ENCODE data around the gene MICU1. TPM values are rescaled to one million over a fixed set of nuclear protein-coding genes. Genes with fewer than 3 reads are reported as not detected.

MICU1 gene
- total RNA-seq, 1 donor from 2014 or later, result 57.9 TPM

- H3K27ac ChIP-seq (ENCODE audit: low read depth, low read length), result peak overlapping the region; percentile 73
- no peaks in the 10 kb centered on the region for H3K27me3 ChIP-seq (ENCODE audit: control insufficient read depth in 3 of 3, insufficient read depth in 3 of 3, low read length in 3 of 3)
- H3K9ac ChIP-seq (ENCODE audit: low read depth in 1 of 3, low read length in 3 of 3), result peak overlapping the region in 1 of 3 donors; percentile 10
- H3K4me3 ChIP-seq (ENCODE audit: low read length in 3 of 3), result peak overlapping the region; percentile 2 to 30 (median 24)
- no peaks in the 10 kb centered on the region for H3K36me3 ChIP-seq (ENCODE audit: control insufficient read depth in 3 of 3, insufficient read depth in 3 of 3, low read length in 3 of 3)
- H3K9me3 ChIP-seq (ENCODE audit: control insufficient read depth in 3 of 3, low read length in 3 of 3), result no peaks in the 10 kb centered on the region
- H3K4me1 ChIP-seq (ENCODE audit: control insufficient read depth in 3 of 3, insufficient read depth in 3 of 3, low read length in 3 of 3), result peaks cover 7 to 17% (median 9%) of the 10 kb centered on the region in 3 donors
Observed at GRCh38 chr10:72637398-72637857, 11.5 kb upstream of the MICU1 start.

GRCh38 chr10:72630144-72630543 lies 4.3 kb upstream of the MICU1 start:
- Histone ChIP-seq H3K9me3 (ENCODE audit: control insufficient read depth in 3 of 3, low read length in 3 of 3) (no peaks in the 10 kb centered on the region), H3K36me3 (ENCODE audit: control insufficient read depth in 3 of 3, insufficient read depth in 3 of 3, low read length in 3 of 3) (no peaks in the 10 kb centered on the region), H3K27me3 (ENCODE audit: control insufficient read depth in 3 of 3, insufficient read depth in 3 of 3, low read length in 3 of 3) (no peaks in the 10 kb centered on the region), H3K27ac (ENCODE audit: low read depth, low read length) (peak overlapping the region; percentile 16), H3K4me3 (ENCODE audit: low read length in 3 of 3) (no peak overlapping the region), H3K4me1 (ENCODE audit: control insufficient read depth in 3 of 3, insufficient read depth in 3 of 3, low read length in 3 of 3) (peaks cover 3% of the 10 kb centered on the region in 3 donors), H3K9ac (ENCODE audit: low read depth in 1 of 3, low read length in 3 of 3) (no peak overlapping the region)

- Histone ChIP-seq H3K27me3 (ENCODE audit: control insufficient read depth in 3 of 3, insufficient read depth in 3 of 3, low read length in 3 of 3) (no peaks in the 10 kb centered on the region), H3K27ac (ENCODE audit: low read depth, low read length) (peak overlapping the region; percentile 94), H3K4me1 (ENCODE audit: control insufficient read depth in 3 of 3, insufficient read depth in 3 of 3, low read length in 3 of 3) (peaks cover 8 to 17% (median 13%) of the 10 kb centered on the region in 3 donors), H3K36me3 (ENCODE audit: control insufficient read depth in 3 of 3, insufficient read depth in 3 of 3, low read length in 3 of 3) (no peaks in the 10 kb centered on the region), H3K9ac (ENCODE audit: low read depth in 1 of 3, low read length in 3 of 3) (peak overlapping the region; percentile 73 to 78 (median 75)), H3K9me3 (ENCODE audit: control insufficient read depth in 3 of 3, low read length in 3 of 3) (no peaks in the 10 kb centered on the region), H3K4me3 (ENCODE audit: low read length in 3 of 3) (peak overlapping the region; percentile 97 to 100 (median 99))
Observed at GRCh38 chr10:72626444-72626754, 520 bp upstream of the MICU1 start.

GRCh38 chr10:72625276-72625607 lies 637 bp downstream of the MICU1 start:
- Histone ChIP-seq H3K27ac (ENCODE audit: low read depth, low read length) (peak overlapping the region; percentile 94), H3K4me3 (ENCODE audit: low read length in 3 of 3) (peak overlapping the region; percentile 97 to 100 (median 99)), H3K9me3 (ENCODE audit: control insufficient read depth in 3 of 3, low read length in 3 of 3) (no peaks in the 10 kb centered on the region), H3K36me3 (ENCODE audit: control insufficient read depth in 3 of 3, insufficient read depth in 3 of 3, low read length in 3 of 3) (peaks cover 0 to 3% (median 0%) of the 10 kb centered on the region in 3 donors), H3K4me1 (ENCODE audit: control insufficient read depth in 3 of 3, insufficient read depth in 3 of 3, low read length in 3 of 3) (peaks cover 5 to 17% (median 13%) of the 10 kb centered on the region in 3 donors), H3K27me3 (ENCODE audit: control insufficient read depth in 3 of 3, insufficient read depth in 3 of 3, low read length in 3 of 3) (no peaks in the 10 kb centered on the region), H3K9ac (ENCODE audit: low read depth in 1 of 3, low read length in 3 of 3) (peak overlapping the region; percentile 86 to 96 (median 94))

GRCh38 chr10:72622271-72622670 lies 3.6 kb downstream of the MICU1 start:
- Histone ChIP-seq H3K36me3 (ENCODE audit: control insufficient read depth in 3 of 3, insufficient read depth in 3 of 3, low read length in 3 of 3) (peaks cover 0 to 3% (median 0%) of the 10 kb centered on the region in 3 donors), H3K9me3 (ENCODE audit: control insufficient read depth in 3 of 3, low read length in 3 of 3) (no peaks in the 10 kb centered on the region), H3K27me3 (ENCODE audit: control insufficient read depth in 3 of 3, insufficient read depth in 3 of 3, low read length in 3 of 3) (no peaks in the 10 kb centered on the region), H3K9ac (ENCODE audit: low read depth in 1 of 3, low read length in 3 of 3) (no peak overlapping the region), H3K4me1 (ENCODE audit: control insufficient read depth in 3 of 3, insufficient read depth in 3 of 3, low read length in 3 of 3) (peaks cover 5 to 17% (median 13%) of the 10 kb centered on the region in 3 donors), H3K27ac (ENCODE audit: low read depth, low read length) (no peak overlapping the region), H3K4me3 (ENCODE audit: low read length in 3 of 3) (no peak overlapping the region)

- no peaks in the 10 kb centered on the region for H3K9me3 ChIP-seq (ENCODE audit: control insufficient read depth in 3 of 3, low read length in 3 of 3)
- H3K36me3 ChIP-seq (ENCODE audit: control insufficient read depth in 3 of 3, insufficient read depth in 3 of 3, low read length in 3 of 3), result peaks cover 0 to 3% (median 0%) of the 10 kb centered on the region in 3 donors
- no peaks in the 10 kb centered on the region for H3K27me3 ChIP-seq (ENCODE audit: control insufficient read depth in 3 of 3, insufficient read depth in 3 of 3, low read length in 3 of 3)
- H3K9ac ChIP-seq (ENCODE audit: low read depth in 1 of 3, low read length in 3 of 3), result peak overlapping the region in 1 of 3 donors; percentile 43
- peaks cover 4 to 9% (median 6%) of the 10 kb centered on the region in 3 donors for H3K4me1 ChIP-seq (ENCODE audit: control insufficient read depth in 3 of 3, insufficient read depth in 3 of 3, low read length in 3 of 3)
- H3K4me3 ChIP-seq (ENCODE audit: low read length in 3 of 3), result no peak overlapping the region
- H3K27ac ChIP-seq (ENCODE audit: low read depth, low read length), result no peak overlapping the region
Observed at GRCh38 chr10:72616716-72617115, 9.2 kb downstream of the MICU1 start.

GRCh38 chr10:72615970-72616369 lies 9.9 kb downstream of the MICU1 start:
- H3K27ac ChIP-seq (ENCODE audit: low read depth, low read length), result no peak overlapping the region
- H3K36me3 ChIP-seq (ENCODE audit: control insufficient read depth in 3 of 3, insufficient read depth in 3 of 3, low read length in 3 of 3), result peaks cover 0 to 3% (median 0%) of the 10 kb centered on the region in 3 donors

GRCh38 chr10:72612203-72612826 lies 13.6 kb downstream of the MICU1 start:
- Histone ChIP-seq H3K27me3 (ENCODE audit: control insufficient read depth in 3 of 3, insufficient read depth in 3 of 3, low read length in 3 of 3) (no peaks in the 10 kb centered on the region), H3K36me3 (ENCODE audit: control insufficient read depth in 3 of 3, insufficient read depth in 3 of 3, low read length in 3 of 3) (no peaks in the 10 kb centered on the region), H3K27ac (ENCODE audit: low read depth, low read length) (no peak overlapping the region), H3K4me3 (ENCODE audit: low read length in 3 of 3) (no peak overlapping the region), H3K4me1 (ENCODE audit: control insufficient read depth in 3 of 3, insufficient read depth in 3 of 3, low read length in 3 of 3) (peaks cover 4 to 9% (median 9%) of the 10 kb centered on the region in 3 donors), H3K9ac (ENCODE audit: low read depth in 1 of 3, low read length in 3 of 3) (peak overlapping the region in 1 of 3 donors; percentile 5), H3K9me3 (ENCODE audit: control insufficient read depth in 3 of 3, low read length in 3 of 3) (no peaks in the 10 kb centered on the region)

More at GRCh38 chr10:72615970-72616369, 9.9 kb downstream of the MICU1 start:
- H3K4me1 ChIP-seq (ENCODE audit: control insufficient read depth in 3 of 3, insufficient read depth in 3 of 3, low read length in 3 of 3), result peaks cover 4 to 9% (median 9%) of the 10 kb centered on the region in 3 donors
- H3K9me3 ChIP-seq (ENCODE audit: control insufficient read depth in 3 of 3, low read length in 3 of 3), result no peaks in the 10 kb centered on the region
- no peak overlapping the region for H3K9ac ChIP-seq (ENCODE audit: low read depth in 1 of 3, low read length in 3 of 3)
- no peaks in the 10 kb centered on the region for H3K27me3 ChIP-seq (ENCODE audit: control insufficient read depth in 3 of 3, insufficient read depth in 3 of 3, low read length in 3 of 3)
- no peak overlapping the region for H3K4me3 ChIP-seq (ENCODE audit: low read length in 3 of 3)

- Histone ChIP-seq H3K9me3 (ENCODE audit: control insufficient read depth in 3 of 3, low read length in 3 of 3) (no peaks in the 10 kb centered on the region), H3K4me3 (ENCODE audit: low read length in 3 of 3) (no peak overlapping the region)
Observed at GRCh38 chr10:72611783-72612182, 14.1 kb downstream of the MICU1 start.

GRCh38 chr10:72610466-72610865 lies 15.4 kb downstream of the MICU1 start:
- H3K4me3 ChIP-seq (ENCODE audit: low read length in 3 of 3), result no peak overlapping the region
- H3K27me3 ChIP-seq (ENCODE audit: control insufficient read depth in 3 of 3, insufficient read depth in 3 of 3, low read length in 3 of 3), result no peaks in the 10 kb centered on the region
- peaks cover 4 to 6% (median 6%) of the 10 kb centered on the region in 3 donors for H3K4me1 ChIP-seq (ENCODE audit: control insufficient read depth in 3 of 3, insufficient read depth in 3 of 3, low read length in 3 of 3)
- H3K36me3 ChIP-seq (ENCODE audit: control insufficient read depth in 3 of 3, insufficient read depth in 3 of 3, low read length in 3 of 3), result no peaks in the 10 kb centered on the region
- no peak overlapping the region for H3K9ac ChIP-seq (ENCODE audit: low read depth in 1 of 3, low read length in 3 of 3)
- H3K27ac ChIP-seq (ENCODE audit: low read depth, low read length), result no peak overlapping the region
- no peaks in the 10 kb centered on the region for H3K9me3 ChIP-seq (ENCODE audit: control insufficient read depth in 3 of 3, low read length in 3 of 3)

More at GRCh38 chr10:72611783-72612182, 14.1 kb downstream of the MICU1 start:
- Histone ChIP-seq H3K27me3 (ENCODE audit: control insufficient read depth in 3 of 3, insufficient read depth in 3 of 3, low read length in 3 of 3) (no peaks in the 10 kb centered on the region), H3K9ac (ENCODE audit: low read depth in 1 of 3, low read length in 3 of 3) (peak overlapping the region in 1 of 3 donors; percentile 5), H3K36me3 (ENCODE audit: control insufficient read depth in 3 of 3, insufficient read depth in 3 of 3, low read length in 3 of 3) (no peaks in the 10 kb centered on the region), H3K27ac (ENCODE audit: low read depth, low read length) (peak overlapping the region; percentile 19), H3K4me1 (ENCODE audit: control insufficient read depth in 3 of 3, insufficient read depth in 3 of 3, low read length in 3 of 3) (peaks cover 4 to 8% (median 6%) of the 10 kb centered on the region in 3 donors)

All from skeletal muscle tissue (tissue), 4 donors.